Measurements from ENCODE around the gene ADAMTS3.

The ADAMTS3 gene

DNA sequence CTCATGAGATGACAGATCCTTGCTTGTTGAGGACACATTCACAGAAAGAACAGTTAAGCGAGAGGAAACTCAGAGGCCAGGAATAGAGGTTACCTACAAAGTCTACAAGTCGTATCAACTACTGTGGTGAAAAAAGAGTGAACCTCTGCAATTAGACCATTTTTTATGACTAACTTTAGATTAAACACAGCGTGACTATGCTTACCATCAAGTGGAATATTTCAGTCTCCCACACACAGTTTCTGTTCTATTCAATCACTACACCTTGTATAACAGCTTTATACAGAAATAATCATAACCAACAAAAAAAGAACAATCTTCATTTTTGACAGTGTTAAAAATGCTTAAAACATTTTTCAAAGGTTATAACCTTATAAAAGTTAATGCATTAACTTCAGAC, 46.6 kb downstream of the ADAMTS3 start:
- TF ChIP-seq, protein P1, sequence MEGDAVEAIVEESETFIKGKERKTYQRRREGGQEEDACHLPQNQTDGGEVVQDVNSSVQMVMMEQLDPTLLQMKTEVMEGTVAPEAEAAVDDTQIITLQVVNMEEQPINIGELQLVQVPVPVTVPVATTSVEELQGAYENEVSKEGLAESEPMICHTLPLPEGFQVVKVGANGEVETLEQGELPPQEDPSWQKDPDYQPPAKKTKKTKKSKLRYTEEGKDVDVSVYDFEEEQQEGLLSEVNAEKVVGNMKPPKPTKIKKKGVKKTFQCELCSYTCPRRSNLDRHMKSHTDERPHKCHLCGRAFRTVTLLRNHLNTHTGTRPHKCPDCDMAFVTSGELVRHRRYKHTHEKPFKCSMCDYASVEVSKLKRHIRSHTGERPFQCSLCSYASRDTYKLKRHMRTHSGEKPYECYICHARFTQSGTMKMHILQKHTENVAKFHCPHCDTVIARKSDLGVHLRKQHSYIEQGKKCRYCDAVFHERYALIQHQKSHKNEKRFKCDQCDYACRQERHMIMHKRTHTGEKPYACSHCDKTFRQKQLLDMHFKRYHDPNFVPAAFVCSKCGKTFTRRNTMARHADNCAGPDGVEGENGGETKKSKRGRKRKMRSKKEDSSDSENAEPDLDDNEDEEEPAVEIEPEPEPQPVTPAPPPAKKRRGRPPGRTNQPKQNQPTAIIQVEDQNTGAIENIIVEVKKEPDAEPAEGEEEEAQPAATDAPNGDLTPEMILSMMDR (IDR thresholded peaks at IDR 0.05; ENCODE audit: borderline replicate concordance, control extremely low read depth, extremely low read depth, insufficient read depth, missing control alignments) = no peak
- no peak for DNase-seq (ENCODE audit: low spot score)
- in situ Hi-C loops (cut with MboI; ENCODE audit: low sequenced_read_pairs, unreplicated experiment) = no loop called here

DNA sequence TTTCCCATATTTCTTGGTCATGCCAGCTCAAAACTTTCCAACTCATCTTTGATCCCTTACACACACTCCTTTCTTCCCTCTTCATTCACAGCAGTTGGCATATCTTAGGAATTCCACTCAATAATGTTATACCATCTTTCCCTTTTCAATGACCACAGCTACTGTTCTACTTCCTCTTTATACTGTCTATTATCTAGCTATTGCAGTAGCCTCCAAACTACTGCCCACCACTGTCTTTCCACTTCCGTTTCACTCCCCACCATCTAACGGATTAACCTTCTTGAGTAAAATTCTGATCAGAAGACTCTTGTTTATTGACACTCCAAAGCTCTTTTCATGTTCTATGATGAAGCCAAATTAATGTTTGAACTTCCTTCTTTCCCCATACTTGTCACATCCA, 55.8 kb downstream of the ADAMTS3 start:
- in situ Hi-C loops (cut with MboI; ENCODE audit: low sequenced_read_pairs, unreplicated experiment) = no loop called here
- TF ChIP-seq, protein P1 (IDR thresholded peaks at IDR 0.05; ENCODE audit: borderline replicate concordance, control extremely low read depth, extremely low read depth, insufficient read depth, missing control alignments) = no peak

DNA sequence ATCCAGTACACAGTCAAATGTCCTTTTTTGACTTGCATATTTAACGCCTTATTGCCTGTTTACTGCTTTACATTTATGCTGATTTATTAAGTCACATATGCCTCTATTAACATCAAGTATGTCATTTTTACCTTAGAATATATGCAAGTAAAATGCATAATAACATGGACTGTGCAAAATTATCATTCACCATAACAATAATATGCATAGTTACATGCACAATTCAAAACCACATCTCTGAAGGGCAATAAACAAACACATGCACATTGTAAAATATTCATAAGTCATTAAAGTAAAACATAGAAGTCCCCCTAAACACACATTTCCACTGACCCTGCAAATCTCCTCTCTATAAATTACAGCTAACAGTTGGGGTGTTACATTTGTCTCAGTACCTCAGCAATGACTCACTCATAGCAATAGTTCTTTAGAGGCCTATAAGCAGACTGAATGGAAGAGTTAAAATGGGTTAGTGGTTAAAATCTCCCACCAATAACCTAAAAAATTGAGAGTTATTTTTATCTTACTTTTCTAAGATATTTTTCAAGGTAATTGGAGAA, 61.1 kb downstream of the ADAMTS3 start:
- in situ Hi-C loops (cut with MboI; ENCODE audit: low sequenced_read_pairs, unreplicated experiment) = loop anchor here (10.0 kb wide), 1 partner anchor 517 kb away; no protein-coding TSS in a partner anchor
- DNase-seq (ENCODE audit: low spot score) = no peak
- TF ChIP-seq, protein P1 (IDR thresholded peaks at IDR 0.05; ENCODE audit: borderline replicate concordance, control extremely low read depth, extremely low read depth, insufficient read depth, missing control alignments) = no peak

More for the DNA sequence above, 55.8 kb downstream of the ADAMTS3 start:
- DNase-seq (ENCODE audit: low spot score) = no peak

DNA sequence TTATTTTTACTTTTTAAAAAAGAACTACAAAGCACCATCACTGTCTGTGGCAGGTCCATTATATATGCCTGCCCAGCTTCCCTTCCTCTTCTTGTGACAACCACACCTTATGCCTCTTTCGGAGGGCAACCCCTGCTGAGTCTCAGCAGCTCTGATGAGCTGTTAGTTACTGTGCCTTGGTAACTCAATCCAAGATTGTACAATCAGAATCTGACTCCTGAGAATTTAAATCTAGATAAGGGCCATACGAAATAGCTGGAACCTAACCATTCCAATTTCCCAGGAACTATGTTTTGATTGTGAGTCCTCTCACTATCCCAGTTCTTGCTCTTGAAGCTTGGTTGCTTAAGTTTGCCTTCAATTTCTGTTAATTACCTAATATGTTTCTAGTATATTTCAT, 61.9 kb downstream of the ADAMTS3 start:
- in situ Hi-C loops (cut with MboI; ENCODE audit: low sequenced_read_pairs, unreplicated experiment) = loop anchor here (10.0 kb wide), 1 partner anchor 518 kb away; no protein-coding TSS in a partner anchor
- DNase-seq (ENCODE audit: low spot score) = no peak
- TF ChIP-seq, protein P1 (IDR thresholded peaks at IDR 0.05; ENCODE audit: borderline replicate concordance, control extremely low read depth, extremely low read depth, insufficient read depth, missing control alignments) = no peak

DNA sequence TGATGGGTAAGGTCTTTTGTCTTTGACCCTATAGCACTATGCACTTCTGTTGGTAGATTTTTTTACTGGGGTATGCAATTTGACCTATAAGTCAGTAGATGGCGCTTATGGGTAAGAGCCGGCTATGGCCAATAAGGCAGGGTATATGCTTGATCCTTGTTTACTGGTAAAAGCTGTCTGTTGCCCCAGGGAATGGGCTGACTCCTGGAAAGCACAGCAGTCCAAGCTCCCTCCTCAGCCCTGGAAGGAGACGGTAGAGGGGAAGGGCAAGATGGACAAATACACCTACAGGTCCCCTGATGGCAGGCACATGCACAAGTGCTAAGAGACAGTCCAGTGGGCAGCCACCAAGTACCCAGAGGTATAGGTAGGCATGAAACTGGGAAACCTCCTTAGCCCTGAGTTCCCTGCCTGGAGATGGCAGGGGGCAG, 63.7 kb downstream of the ADAMTS3 start:
- in situ Hi-C loops (cut with MboI; ENCODE audit: low sequenced_read_pairs, unreplicated experiment) = loop anchor here (10.0 kb wide), 1 partner anchor 519 kb away; no protein-coding TSS in a partner anchor
- peak; percentile 15 for DNase-seq (ENCODE audit: low spot score)
- TF ChIP-seq, protein P1 (IDR thresholded peaks at IDR 0.05; ENCODE audit: borderline replicate concordance, control extremely low read depth, extremely low read depth, insufficient read depth, missing control alignments) = peak; percentile 37

DNA sequence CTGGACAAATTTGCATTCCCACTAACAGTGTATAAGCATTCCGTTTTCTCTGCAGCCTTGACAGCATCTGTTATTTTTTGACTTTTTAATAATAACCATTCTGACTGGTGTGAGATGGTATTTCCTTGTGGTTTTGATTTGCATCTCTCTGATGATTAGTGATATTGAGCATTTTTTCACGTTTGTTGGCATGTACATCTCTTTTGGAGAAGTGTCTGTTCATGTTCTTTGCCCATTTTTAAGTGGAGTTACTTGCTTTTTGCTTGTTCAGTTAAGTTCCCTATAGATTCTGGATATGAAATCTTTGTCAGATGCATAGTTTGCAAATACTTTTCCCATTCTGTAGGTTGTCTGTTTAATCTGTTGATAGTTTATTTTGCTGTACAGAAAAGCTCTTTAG, 68.8 kb downstream of the ADAMTS3 start:
- in situ Hi-C loops (cut with MboI; ENCODE audit: low sequenced_read_pairs, unreplicated experiment) = loop anchor here (10.0 kb wide), 1 partner anchor 525 kb away; no protein-coding TSS in a partner anchor
- TF ChIP-seq, protein P1 (IDR thresholded peaks at IDR 0.05; ENCODE audit: borderline replicate concordance, control extremely low read depth, extremely low read depth, insufficient read depth, missing control alignments) = no peak
- DNase-seq (ENCODE audit: low spot score) = no peak
